ENCODE measurements around the gene OAS2. TPM values are rescaled to one million over a fixed set of nuclear protein-coding genes. Genes with fewer than 3 reads are reported as not detected.

The OAS2 gene
- total RNA-seq, 1 experiment from 2014 or later: 0.25 TPM

GRCh38 chr12:112980491-112981158 is 2.3 kb downstream of the OAS2 start:
- Mint-ChIP-seq H3K36me3 (ENCODE audit: insufficient read depth, unreplicated experiment) (no peaks in the 10 kb centered on the region), H3K4me1 (ENCODE audit: low read depth, unreplicated experiment) (no peaks in the 10 kb centered on the region), H3K4me3 (ENCODE audit: unreplicated experiment) (no peak overlapping the region), H3K27ac (ENCODE audit: unreplicated experiment) (no peak overlapping the region), H3K9me3 (ENCODE audit: unreplicated experiment) (peaks cover 35% of the 10 kb centered on the region), H3K27me3 (ENCODE audit: insufficient read depth, unreplicated experiment) (peaks cover 16% of the 10 kb centered on the region)
- intact Hi-C loops (cut with micrococcal nuclease; ENCODE audit: unreplicated experiment): no loop called here
- Histone ChIP-seq H3K9me3 (peaks cover 17% of the 10 kb centered on the region), H3K36me3 (ENCODE audit: control insufficient read depth, insufficient read depth, low read length) (no peaks in the 10 kb centered on the region), H3K4me3 (ENCODE audit: low read depth, low read length) (no peak overlapping the region), H3K27me3 (replicated peaks; ENCODE audit: control insufficient read depth, insufficient read depth, low read length) (no peaks in the 10 kb centered on the region; the same call in 1 of the 2 replicates), H3K4me1 (no peaks in the 10 kb centered on the region)
- POLR2A ChIA-PET: no interaction called here
- no peak for TF ChIP-seq CTCF (IDR thresholded peaks at IDR 0.05; ENCODE audit: insufficient read depth in 1 of 2, low read depth in 1 of 2, low read length in 1 of 2, severe bottlenecking in 1 of 2, unreplicated experiment in 1 of 2)
- no peak for DNase-seq
- CTCF ChIA-PET: no interaction called here
- BruUV-seq (replicated peaks): no TSS peak

DNA sequence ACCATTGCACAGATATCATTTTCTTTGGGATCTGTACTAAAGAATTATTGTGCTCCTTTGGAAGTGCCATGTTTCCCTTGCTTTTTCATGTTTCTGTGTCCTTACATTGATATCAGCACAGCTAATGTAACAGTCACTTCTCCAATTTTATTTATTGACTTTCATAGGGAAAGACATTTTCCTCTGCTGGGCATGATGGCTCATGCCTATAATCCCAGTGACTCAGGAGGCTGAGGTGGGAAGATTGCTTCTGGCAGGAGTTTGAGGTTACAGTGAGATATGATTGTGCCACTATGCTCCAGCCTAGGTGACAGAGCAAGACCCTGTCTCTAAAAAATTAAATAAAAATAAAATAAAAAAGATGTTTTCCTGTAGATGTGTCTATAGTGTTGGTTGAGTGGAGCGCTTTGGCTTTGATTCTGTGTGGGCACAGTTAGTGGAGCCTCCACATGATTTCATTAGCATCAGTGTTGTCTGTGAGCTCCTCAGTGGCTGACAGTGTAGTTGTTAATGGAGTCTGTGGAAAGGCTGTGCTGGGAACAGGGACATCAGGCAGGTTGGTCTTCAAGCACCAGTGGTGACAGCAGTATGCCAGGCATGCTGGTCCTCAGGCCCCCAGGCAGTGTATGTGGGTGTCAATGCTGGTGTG is 7.4 kb downstream of the OAS2 start:
- BruUV-seq (replicated peaks): no TSS peak
- H3K27me3 Mint-ChIP-seq (ENCODE audit: insufficient read depth, unreplicated experiment): peaks cover 14% of the 10 kb centered on the region
- H3K9me3 Mint-ChIP-seq (ENCODE audit: unreplicated experiment): peaks cover 48% of the 10 kb centered on the region
- Histone ChIP-seq H3K27me3 (replicated peaks; ENCODE audit: control insufficient read depth, insufficient read depth, low read length) (no peaks in the 10 kb centered on the region), H3K36me3 (ENCODE audit: control insufficient read depth, insufficient read depth, low read length) (no peaks in the 10 kb centered on the region), H3K9me3 (peaks cover 21% of the 10 kb centered on the region), H3K4me3 (ENCODE audit: low read depth, low read length) (no peak overlapping the region), H3K4me1 (no peaks in the 10 kb centered on the region)
- ChIA-PET POLR2A (no interaction called here), CTCF (no interaction called here)
- H3K27ac Mint-ChIP-seq (ENCODE audit: unreplicated experiment): no peak overlapping the region
- intact Hi-C loops (cut with micrococcal nuclease; ENCODE audit: unreplicated experiment): no loop called here
- no peak for DNase-seq
- no peak overlapping the region for H3K4me3 Mint-ChIP-seq (ENCODE audit: unreplicated experiment)
- H3K4me1 Mint-ChIP-seq (ENCODE audit: low read depth, unreplicated experiment): peaks cover 6% of the 10 kb centered on the region
- H3K36me3 Mint-ChIP-seq (ENCODE audit: insufficient read depth, unreplicated experiment): no peaks in the 10 kb centered on the region
- no peak for TF ChIP-seq CTCF (IDR thresholded peaks at IDR 0.05; ENCODE audit: insufficient read depth in 1 of 2, low read depth in 1 of 2, low read length in 1 of 2, severe bottlenecking in 1 of 2, unreplicated experiment in 1 of 2)

- intact Hi-C loops (cut with micrococcal nuclease; ENCODE audit: unreplicated experiment): no loop called here
- Mint-ChIP-seq H3K9me3 (ENCODE audit: unreplicated experiment) (peaks cover 54% of the 10 kb centered on the region), H3K4me3 (ENCODE audit: unreplicated experiment) (no peak overlapping the region), H3K36me3 (ENCODE audit: insufficient read depth, unreplicated experiment) (no peaks in the 10 kb centered on the region), H3K4me1 (ENCODE audit: low read depth, unreplicated experiment) (peaks cover 6% of the 10 kb centered on the region), H3K27ac (ENCODE audit: unreplicated experiment) (no peak overlapping the region), H3K27me3 (ENCODE audit: insufficient read depth, unreplicated experiment) (peaks cover 14% of the 10 kb centered on the region)
- CTCF ChIA-PET: no interaction called here
- Histone ChIP-seq H3K4me3 (ENCODE audit: low read depth, low read length) (no peak overlapping the region), H3K4me1 (no peaks in the 10 kb centered on the region), H3K27me3 (replicated peaks; ENCODE audit: control insufficient read depth, insufficient read depth, low read length) (no peaks in the 10 kb centered on the region), H3K36me3 (ENCODE audit: control insufficient read depth, insufficient read depth, low read length) (no peaks in the 10 kb centered on the region), H3K9me3 (peaks cover 21% of the 10 kb centered on the region)
- POLR2A ChIA-PET: no interaction called here
- no peak for DNase-seq
- TF ChIP-seq CTCF (IDR thresholded peaks at IDR 0.05; ENCODE audit: insufficient read depth in 1 of 2, low read depth in 1 of 2, low read length in 1 of 2, severe bottlenecking in 1 of 2, unreplicated experiment in 1 of 2): no peak
- BruUV-seq (replicated peaks): no TSS peak
These were observed 8.0 kb downstream of the OAS2 start for GRCh38 chr12:112986291-112986800.
